ENCODE results near the gene TMEM181.
"Not testable (repeated sequence)": the region's sequence is repeated elsewhere in the genome, so short reads cannot be mapped to it uniquely, and the experiment has no call there.

The TMEM181 gene

DNA sequence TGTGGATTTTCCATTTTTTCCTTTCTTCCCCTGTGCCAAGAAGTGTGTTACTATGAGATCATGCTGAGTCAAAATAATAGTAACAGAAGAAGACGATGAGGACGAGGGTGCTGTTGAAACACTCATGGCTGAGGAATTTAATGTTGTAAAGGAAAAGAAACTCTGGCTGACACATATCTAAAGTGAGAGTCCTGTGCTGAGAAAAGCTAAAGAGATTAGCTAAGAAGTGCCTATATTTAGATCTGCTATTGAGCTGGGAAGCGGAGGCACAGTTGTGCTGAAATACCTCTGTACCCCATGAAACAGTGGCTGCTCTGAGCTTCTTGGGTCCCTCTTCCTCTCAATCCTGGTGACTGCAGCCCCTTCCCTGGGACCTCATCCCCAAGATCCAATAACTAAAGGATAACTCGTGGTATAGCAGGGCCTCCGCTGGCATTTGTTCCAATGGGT is 88.8 kb downstream of the TMEM181 start:
- no peak overlapping the region for H3K4me3 ChIP-seq (ENCODE audit: low read depth, low read length)
- peak; percentile 77 for DNase-seq (ENCODE audit: low read depth)

DNA sequence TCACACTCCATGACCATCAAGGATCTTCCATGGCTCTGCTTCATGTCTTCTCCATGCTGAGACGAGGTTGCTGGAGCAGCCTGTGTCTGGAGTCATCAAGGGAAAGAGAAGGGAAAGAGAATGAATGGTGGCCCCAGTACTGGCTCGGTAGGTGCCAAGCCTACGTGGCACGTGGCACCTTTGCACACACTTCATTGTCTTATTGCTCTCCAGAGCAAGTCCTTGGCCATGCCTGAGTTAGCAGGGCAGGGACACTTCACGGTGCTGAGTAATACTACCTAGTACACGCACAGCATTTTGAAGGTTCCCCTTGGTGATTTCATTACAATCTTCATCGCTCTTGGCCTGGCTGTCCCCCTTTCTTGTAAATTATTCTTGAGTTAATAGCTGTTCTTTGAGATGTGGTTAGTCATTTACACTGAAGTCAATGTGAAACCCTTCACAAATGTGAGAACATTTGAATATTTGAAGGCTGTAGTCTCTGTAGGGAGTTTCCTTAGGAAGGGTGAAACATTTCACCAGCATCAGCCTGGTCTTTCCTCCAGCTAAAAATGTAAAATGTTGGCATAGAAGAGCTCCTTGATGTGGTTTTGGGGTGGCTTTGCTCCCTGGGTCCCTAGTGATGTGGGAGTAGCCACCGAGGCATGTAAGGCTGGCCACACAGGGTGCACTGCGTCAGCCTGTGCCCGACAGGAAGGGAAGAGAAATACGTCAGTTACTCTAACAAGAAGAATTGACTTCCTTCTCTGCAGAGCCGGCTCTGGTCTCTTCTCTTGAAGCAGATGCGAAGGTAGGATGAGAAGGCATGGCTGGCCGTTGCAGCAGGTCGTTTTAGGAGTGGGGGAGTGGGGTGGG is 89.6 kb downstream of the TMEM181 start, which contains the start of gene SYTL3:
Gene SYTL3, plus strand, starts transcription at position 766 of the 855 bp plus-strand sequence. CDS start 13,215 bp downstream, outside the sequence.
- DNase-seq (ENCODE audit: low read depth): peak; percentile 59
- H3K4me3 ChIP-seq (ENCODE audit: low read depth, low read length): no peak within 1 kb of the TSS

DNA sequence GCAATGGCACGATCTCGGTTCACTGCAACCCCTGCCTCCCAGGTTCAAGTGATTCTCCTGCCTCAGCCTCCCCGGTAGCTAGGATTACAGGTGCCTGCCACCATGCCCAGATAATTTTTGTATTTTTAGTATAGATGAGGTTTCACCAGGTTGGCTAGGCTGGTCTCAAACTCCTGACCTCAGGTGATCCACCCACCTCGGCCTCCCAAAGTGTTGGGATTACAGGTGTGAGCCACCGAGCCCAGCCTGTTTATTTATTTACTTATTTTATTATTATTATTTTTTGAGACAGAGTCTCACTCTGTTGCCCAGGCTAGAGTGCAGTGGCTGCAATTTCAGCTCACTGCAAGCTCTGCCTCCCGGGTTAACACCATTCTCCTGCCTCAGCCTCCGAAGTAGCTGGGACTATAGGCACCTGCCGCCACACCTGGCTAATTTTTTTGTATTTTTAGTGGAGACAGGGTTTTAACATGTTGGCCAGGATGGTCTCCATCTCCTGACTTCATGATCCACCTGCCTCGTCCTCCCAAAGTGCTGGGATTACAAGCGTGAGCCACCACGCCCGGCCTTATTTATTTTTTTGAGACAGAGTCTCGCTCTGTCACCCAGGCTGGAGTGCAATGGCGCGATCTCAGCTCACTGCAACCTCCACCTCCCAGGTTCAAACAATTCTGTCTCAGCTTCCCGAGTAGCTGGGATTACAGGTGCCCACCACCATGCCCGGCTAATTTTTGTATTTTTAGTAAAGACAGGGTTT is 92.3 kb downstream of the TMEM181 start:
- DNase-seq (ENCODE audit: low read depth); H3K4me3 ChIP-seq (ENCODE audit: low read depth, low read length): not testable (repeated sequence)

DNA sequence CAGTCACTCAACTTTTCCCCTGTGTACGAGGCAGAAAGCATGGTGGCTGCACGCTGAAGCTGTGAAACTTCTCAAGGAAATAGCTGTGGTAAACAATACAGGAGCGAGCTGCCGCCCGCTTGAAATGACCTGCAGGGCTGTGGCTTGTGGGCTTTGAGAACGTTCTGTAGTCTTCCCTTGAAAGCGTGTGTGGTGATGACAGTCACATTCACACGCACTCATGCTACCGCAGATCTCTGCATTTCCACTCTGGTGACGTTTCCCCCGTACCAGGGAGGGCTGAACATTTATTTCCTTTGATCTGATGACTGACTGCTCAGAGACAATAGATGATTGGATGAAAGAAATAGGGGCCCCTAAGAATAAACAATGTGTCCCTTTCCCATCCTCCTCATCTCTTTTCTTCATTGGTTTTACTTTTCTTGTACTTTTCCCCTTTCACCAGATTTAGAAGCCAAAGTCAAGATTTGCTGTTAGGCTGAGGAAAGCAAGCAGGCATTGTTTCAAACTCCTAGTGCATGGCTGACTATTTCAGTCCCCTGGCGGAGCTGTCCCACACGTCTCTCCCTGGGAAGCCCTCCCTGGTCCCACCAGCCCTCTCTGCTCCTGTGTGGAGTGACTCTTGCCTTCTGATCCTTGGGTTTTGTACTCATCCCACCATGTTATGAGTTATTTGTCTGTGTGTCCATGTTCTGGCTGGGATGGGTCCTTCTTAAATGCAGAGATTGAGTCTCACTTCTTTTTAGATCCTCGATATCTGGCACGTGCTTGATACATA is 93.9 kb downstream of the TMEM181 start:
- H3K4me3 ChIP-seq (ENCODE audit: low read depth, low read length): no peak overlapping the region
- no peak for DNase-seq (ENCODE audit: low read depth)

DNA sequence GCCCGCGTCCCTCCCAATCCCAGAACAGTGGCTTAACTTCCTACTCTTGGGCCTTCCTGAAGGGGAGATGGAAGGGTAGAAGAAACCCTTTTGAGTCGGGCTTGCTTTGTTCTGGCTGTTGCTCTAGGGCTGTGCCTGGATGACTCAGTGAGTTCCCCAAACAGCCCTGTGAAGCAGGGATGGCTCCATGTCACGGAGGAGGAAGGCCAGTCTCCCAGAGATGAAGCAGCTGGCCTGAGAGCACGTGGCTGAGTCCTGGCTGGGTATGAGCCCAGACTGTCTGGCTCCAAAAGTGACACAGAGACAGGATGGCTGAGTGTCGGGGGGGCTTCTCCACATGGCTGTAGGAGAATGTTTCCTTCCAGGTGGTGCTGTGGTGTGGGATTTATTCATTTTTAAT is 94.6 kb downstream of the TMEM181 start:
- no peak overlapping the region for H3K4me3 ChIP-seq (ENCODE audit: low read depth, low read length)
- DNase-seq (ENCODE audit: low read depth): peak; percentile 58

DNA sequence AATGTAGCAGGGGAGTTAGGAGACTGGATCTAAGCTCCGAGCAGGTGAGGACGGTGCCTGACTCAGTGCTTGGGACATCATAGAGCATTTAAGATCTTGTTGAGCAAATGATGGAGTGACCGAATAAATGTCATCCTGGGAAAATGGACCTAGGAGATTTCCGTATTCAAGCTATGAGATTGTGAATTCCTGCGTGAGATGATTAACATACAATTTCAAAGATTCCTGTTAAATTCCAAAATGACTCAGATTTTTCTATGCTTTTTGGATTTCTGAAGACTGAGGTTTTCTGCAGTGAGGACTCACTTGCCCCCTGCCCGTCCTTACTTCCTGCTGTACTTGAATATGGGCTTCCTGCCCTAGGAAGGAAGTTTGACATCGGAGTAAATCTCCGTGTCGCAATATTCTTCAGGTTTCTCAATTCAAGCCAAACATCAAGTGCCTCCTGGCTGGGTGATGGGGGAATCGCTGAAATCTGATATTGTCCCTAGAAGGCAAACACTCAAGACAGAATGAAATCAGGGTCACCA is 95.1 kb downstream of the TMEM181 start:
- H3K4me3 ChIP-seq (ENCODE audit: low read depth, low read length): no peak overlapping the region
- DNase-seq (ENCODE audit: low read depth): no peak

DNA sequence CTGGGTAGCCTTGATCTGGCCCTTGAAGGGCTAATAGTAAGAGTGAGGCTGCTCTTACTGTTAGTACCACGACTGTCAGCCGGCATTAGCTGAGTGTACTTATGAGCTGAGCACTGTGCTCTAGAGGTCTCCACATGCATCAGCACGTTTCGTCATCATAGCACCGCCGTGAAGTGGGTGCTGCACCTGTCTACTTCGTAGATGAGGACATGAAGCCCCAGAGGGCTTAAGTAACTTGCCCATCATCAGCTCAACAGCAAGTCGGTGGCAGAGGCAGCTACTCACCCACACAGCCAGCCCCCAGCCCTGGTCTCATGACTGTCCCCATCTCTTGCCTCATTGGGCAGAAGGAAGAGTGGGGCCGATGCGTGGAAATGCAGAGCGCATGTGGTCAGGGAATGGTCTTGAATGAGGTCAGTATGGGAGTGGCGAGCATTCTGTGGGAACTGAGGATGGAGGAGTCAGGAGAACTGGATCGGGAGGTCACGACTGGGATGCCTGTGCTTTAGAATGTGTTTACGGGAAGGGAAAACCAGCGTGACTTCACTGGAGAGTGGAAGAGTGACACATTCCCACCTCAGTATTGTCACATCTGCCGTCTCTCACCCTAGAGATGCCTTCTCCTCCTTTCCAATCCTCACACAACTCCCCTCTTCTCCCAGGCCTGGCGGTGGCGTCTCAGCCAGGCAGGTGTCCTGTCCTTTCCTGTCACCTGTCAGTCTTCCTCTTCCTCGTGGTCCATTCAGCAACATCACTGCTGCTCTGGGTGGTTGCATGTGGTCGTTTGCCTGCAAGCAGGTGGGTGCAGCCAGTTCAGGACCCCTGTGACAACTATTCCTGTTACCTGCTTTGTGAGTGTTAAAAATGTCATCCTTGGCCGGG is 95.9 kb downstream of the TMEM181 start:
- no peak for DNase-seq (ENCODE audit: low read depth)
- no peak overlapping the region for H3K4me3 ChIP-seq (ENCODE audit: low read depth, low read length)

DNA sequence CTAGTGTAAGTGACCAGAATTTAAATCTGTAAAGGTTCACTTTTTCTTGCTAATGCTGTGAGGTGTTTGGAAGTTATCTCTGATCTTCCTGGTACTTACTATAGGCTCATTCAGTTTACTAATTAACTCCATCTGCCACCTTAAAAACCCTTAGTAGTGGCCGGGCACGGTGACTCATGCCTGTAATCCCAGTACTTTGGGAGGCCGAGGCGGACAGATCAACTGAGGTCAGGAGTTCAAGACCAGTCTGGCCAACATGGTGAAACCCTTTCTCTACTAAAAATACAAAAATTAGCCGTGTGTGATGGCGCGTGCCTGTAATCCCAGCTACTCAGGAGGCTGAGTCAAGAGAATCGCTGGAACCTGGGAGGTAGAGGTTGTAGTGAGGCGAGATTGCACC is 97.1 kb downstream of the TMEM181 start:
- not testable (repeated sequence) for DNase-seq (ENCODE audit: low read depth); H3K4me3 ChIP-seq (ENCODE audit: low read depth, low read length)

DNA sequence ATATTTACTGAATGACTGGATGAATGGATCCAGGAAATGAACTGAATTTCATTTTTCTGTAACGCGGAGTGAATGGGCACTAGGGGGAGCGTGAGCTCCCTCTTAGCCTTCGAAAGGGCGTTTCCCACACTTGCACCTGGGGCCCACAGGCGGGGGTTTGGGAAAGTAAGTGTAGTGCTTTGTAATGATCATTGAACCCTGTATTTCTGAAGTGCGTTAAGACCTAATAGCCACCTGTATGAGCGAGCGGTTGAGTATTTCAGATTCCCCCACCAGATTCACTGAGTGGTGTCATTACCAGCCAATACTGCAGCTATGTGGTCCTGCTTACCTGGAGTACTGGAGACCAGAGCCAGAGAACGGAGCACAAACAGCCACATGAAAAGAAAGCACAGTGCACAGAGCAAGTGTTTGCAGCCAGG is 100.5 kb downstream of the TMEM181 start:
- no peak for DNase-seq (ENCODE audit: low read depth)
- no peak overlapping the region for H3K4me3 ChIP-seq (ENCODE audit: low read depth, low read length)

DNA sequence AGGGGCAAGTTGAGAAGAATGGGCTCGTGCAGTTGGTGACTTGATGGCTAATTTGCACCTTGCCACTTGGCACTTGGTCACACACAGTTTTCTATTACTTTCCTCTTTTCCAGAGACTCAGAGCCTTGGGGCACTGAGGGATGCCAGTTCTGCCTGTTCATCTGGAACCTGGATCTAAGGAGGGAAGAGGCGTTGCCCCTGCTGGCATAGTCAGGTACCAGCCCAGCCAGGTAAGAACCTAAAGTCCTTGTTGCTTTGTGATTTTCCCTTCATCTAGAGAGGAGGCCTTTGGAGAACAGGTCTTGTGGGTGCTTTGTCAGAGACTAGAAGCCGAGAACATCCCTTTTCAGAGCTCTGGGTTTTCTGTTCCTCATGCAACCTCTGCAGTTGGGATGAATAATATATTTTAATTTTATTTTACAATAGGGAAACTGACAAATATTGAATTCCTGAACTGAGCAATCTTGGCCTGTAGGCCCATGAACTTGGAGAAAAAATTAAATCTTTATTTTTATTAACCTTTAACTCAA is 101.3 kb downstream of the TMEM181 start:
- DNase-seq (ENCODE audit: low read depth): no peak
- H3K4me3 ChIP-seq (ENCODE audit: low read depth, low read length): no peak overlapping the region

DNA sequence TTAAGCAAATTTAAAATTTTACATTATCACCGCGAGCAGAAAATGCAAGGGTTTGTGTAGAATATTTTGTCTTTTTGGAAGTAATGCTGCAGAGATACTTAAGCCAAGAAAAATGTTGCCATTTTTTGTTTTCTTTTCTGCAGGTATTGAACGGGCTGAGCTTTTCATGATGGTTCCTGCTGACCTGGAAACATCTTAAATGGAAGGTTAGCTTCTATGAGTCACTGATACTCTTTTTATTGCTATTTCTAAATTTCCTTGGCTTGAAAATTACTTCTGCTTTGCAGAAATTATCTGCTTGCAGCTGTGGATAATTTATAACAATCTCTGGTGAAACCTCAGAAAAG is 102.7 kb downstream of the TMEM181 start:
- no peak for DNase-seq (ENCODE audit: low read depth)
- no peak overlapping the region for H3K4me3 ChIP-seq (ENCODE audit: low read depth, low read length)

DNA sequence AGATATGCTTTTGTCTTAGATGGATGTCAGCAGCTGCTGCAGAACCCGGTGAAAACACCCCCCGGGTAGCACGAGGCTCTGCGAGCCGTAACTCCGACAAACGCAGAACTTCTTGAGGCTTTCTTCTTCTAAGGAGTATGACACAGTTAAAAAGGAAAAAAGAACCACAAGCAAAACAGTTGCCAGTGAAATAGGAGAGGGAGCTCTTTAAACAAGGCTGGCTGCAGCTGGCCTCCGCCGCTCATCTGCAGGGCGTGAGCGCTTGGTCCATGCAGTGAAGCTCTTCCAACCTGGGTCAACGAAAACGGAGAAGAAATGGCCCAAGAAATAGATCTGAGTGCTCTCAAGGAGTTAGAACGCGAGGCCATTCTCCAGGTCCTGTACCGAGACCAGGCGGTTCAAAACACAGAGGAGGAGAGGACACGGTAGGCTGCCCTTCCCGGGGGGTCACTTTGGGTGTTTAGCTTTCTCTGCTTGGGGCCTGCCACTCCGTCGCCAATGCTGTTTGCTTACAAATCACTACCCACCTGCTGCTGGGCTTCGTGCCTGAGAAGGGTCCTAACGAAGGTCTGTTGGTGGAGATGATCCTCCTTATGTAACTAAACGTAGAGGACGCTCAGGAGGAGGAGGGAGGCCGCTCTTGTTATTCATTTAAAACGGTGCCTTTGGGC is 103.2 kb downstream of the TMEM181 start:
- no peak for DNase-seq (ENCODE audit: low read depth)

DNA sequence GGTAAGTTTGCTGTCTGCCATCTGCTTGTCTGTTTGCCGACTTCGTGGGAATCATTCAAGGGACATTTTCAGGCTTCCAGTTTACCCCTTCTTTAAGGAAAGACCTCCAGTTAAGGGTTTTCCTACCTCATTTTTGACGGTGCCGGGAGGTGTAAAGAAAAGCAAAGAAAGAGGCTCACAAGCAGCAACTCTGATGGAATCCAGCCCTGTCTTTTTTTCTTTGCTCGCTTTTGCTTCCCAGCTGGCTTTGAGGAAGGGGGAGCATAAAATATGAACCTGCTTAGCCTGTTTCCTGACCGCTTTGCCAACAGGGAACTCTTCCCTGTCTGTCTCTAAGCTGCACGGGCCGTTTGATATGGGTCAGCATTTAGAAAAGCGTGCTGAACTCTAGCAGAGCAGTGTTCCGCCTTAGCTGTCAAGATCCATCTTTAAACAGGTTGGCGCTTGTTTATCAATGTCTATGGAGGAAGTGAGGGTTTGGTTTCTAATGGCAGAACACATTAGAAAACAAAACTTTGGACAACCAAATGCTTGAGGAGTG is 103.8 kb downstream of the TMEM181 start:
- no peak for DNase-seq (ENCODE audit: low read depth)
- peak overlapping the region; percentile 33 for H3K4me3 ChIP-seq (ENCODE audit: low read depth, low read length)

More for the DNA sequence above, 103.2 kb downstream of the TMEM181 start:
- peak overlapping the region; percentile 33 for H3K4me3 ChIP-seq (ENCODE audit: low read depth, low read length)

DNA sequence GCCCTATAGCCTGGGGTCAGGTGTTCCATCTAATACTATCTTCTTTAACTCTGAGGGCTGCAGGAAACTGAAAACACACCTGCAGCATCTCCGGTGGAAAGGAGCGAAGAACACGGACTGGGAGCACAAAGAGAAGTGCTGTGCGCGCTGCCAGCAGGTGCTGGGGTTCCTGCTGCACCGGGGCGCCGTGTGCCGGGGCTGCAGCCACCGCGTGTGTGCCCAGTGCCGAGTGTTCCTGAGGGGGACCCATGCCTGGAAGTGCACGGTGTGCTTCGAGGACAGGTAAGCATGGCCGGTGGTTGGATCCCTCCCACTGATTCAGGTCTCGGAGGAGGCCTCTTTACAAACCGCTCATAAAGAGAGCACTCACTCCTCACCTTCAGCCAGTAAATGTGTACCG is 105.4 kb downstream of the TMEM181 start:
- H3K4me3 ChIP-seq (ENCODE audit: low read depth, low read length): no peak overlapping the region
- DNase-seq (ENCODE audit: low read depth): no peak

DNA sequence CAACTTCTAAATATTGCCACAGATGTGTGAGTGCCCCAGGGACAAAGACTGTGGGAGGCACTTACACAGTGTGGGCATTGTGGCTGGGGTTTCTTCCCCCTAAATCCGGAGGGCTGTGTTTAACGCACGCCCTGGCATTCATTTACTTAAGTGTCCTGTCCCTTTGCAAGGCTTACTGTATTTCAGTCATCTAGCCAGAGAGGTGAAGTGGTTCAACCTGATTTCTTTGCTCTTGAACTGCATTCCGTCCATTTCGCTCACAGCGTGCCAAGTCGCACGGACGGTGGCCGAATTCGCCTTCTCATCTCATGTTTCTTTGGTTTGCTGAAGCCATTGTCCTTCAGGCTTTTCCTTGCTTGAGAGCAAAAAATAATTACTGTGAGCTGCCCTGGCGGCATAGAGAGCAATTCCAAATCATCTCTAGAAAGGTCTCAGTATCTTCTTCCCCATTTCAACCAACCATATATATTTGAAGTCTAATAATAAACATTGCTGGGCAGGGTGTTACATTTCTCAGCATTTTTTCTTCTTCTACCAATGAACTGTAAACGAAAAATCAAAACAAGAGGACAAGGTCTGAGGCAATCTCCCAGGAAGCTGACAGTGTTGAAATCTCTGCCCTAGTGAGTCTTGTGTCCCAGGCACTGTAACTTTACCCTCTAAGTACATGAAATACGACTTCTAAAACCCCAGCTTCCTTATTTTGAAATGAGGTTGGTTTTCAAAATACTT is 106.9 kb downstream of the TMEM181 start:
- H3K4me3 ChIP-seq (ENCODE audit: low read depth, low read length): no peak overlapping the region
- peak; percentile 78 for DNase-seq (ENCODE audit: low read depth)

DNA sequence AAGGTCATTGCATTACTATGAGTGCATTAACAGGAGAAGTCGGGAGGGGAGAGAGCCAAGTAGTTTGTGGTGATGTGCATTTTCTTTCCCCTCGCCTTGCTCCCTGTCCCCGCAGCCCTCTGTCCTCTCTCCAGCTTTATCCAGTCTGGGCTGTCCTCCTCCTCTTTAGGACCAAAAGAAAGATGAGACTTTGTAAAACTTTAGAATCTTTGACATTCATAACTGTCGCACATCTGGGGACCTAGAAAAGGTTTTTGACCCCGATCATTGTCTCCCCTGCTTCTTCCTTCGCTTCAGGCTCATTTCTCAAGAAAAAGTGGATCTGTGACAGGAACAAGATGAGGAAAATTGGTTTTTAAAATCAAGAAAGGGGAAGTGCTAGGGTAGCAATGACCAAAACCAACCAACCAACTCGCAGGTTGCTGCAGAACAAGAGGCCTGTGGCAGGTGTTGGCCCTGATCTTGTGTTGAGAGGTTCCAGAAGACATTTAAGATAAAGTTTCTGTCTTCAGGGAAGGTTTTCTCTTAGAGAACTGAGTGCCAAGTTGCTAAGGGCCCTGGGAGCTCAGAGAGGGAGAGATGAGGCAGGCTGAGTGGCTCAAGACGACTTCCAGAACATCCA is 107.6 kb downstream of the TMEM181 start:
- no peak for DNase-seq (ENCODE audit: low read depth)
- no peak overlapping the region for H3K4me3 ChIP-seq (ENCODE audit: low read depth, low read length)

DNA sequence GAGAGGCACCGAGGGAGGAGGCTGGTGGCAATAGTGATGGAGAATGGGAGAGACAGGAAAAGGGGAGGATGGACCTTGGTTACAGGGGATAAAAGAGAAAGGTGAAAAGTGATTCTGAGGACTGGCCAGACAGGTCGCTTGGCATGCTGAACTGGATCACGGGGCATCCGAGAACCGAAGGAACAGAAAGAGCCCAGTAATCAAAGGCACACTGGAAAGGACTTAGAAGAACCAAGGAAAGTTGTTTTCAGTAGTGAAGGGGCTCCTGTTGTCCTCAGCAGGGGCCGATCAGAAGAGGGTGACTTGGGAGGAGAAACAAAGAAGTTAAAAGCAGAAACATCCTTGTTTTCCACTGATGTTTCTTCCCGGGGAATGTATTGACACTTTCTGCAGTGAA is 108.8 kb downstream of the TMEM181 start:
- no peak for DNase-seq (ENCODE audit: low read depth)
- no peak overlapping the region for H3K4me3 ChIP-seq (ENCODE audit: low read depth, low read length)
